ENCODE data around the gene NEURL1B.

Gene NEURL1B

DNA sequence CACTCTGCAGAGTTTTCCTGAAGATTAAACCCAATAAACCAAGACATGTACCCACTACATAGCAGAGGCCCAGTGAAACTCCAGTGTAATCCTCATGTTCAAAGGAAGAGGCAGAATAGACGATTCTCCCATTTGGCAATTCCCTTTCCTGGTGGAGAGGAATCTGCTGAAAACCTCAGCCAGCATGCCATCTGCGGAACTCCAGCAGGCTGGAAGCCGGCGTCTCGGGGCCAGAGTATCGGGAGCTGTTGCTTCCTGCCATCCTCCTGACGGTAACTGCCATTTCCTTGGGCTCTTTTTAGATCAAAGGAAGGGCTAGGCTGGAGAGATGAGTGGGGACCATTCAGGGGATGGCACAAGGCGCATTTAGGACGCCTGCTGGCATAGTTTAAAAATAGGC, 20.5 kb downstream of the NEURL1B start:
- Histone ChIP-seq H3K79me2 (no peaks in the 10 kb centered on the region), H3K9me3 (ENCODE audit: control insufficient read depth, low read length) (no peaks in the 10 kb centered on the region), H3K4me1 (peaks cover 19% of the 10 kb centered on the region), H3K27me3 (ENCODE audit: control insufficient read depth, insufficient read depth, low read length) (no peaks in the 10 kb centered on the region), H3K36me3 (ENCODE audit: control insufficient read depth, insufficient read depth, low read length) (no peaks in the 10 kb centered on the region), H2AFZ (no peak overlapping the region), H3K4me3 (ENCODE audit: low read depth, low read length) (no peak overlapping the region), H3K4me2 (ENCODE audit: low read length) (no peak overlapping the region), H3K27ac (no peak overlapping the region), H3K9ac (no peak overlapping the region)
- no peak for TF ChIP-seq CTCF (IDR thresholded peaks at IDR 0.05)

DNA sequence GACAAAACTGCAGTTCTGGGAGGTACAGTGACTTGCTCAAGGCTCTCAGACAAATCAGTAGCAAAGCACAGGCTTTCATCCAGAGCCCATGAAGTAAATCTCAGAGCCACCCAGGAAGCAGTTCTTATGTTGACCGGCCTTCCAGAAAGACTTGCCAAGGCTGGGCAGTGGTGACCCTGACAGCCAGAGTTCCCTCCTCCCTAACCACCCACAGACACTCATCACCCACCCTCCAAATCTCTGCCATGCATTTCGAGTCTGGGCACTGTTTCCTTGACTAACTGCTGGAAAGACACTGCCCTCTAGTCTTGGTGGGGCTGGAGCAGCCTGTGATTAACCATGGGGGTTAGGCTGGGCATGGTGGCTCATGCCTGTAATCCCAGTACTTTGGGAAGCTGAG, 21.5 kb downstream of the NEURL1B start:
- no peaks in the 10 kb centered on the region for H3K79me2 ChIP-seq
- no peaks in the 10 kb centered on the region for H3K9me3 ChIP-seq (ENCODE audit: control insufficient read depth, low read length)
- H3K36me3 ChIP-seq (ENCODE audit: control insufficient read depth, insufficient read depth, low read length) = no peaks in the 10 kb centered on the region
- H3K4me2 ChIP-seq (ENCODE audit: low read length) = no peak overlapping the region
- H2AFZ ChIP-seq = no peak overlapping the region
- H3K4me3 ChIP-seq (ENCODE audit: low read depth, low read length) = no peak overlapping the region
- H3K27me3 ChIP-seq (ENCODE audit: control insufficient read depth, insufficient read depth, low read length) = no peaks in the 10 kb centered on the region
- no peak for TF ChIP-seq CTCF (IDR thresholded peaks at IDR 0.05)
- no peak overlapping the region for H3K27ac ChIP-seq
- H3K4me1 ChIP-seq = peaks cover 19% of the 10 kb centered on the region
- H3K9ac ChIP-seq = no peak overlapping the region

GRCh38 chr5:172664018-172664417, 23.0 kb downstream of the NEURL1B start:
- no peak overlapping the region for H3K27ac ChIP-seq
- H3K36me3 ChIP-seq (ENCODE audit: control insufficient read depth, insufficient read depth, low read length) = no peaks in the 10 kb centered on the region
- no peaks in the 10 kb centered on the region for H3K9me3 ChIP-seq (ENCODE audit: control insufficient read depth, low read length)
- H3K4me3 ChIP-seq (ENCODE audit: low read depth, low read length) = no peak overlapping the region
- H3K4me2 ChIP-seq (ENCODE audit: low read length) = no peak overlapping the region
- H3K9ac ChIP-seq = no peak overlapping the region
- peaks cover 18% of the 10 kb centered on the region for H3K4me1 ChIP-seq
- TF ChIP-seq CTCF (IDR thresholded peaks at IDR 0.05) = no peak
- H3K27me3 ChIP-seq (ENCODE audit: control insufficient read depth, insufficient read depth, low read length) = no peaks in the 10 kb centered on the region
- H3K79me2 ChIP-seq = no peaks in the 10 kb centered on the region
- H2AFZ ChIP-seq = peak overlapping the region; percentile 60

DNA sequence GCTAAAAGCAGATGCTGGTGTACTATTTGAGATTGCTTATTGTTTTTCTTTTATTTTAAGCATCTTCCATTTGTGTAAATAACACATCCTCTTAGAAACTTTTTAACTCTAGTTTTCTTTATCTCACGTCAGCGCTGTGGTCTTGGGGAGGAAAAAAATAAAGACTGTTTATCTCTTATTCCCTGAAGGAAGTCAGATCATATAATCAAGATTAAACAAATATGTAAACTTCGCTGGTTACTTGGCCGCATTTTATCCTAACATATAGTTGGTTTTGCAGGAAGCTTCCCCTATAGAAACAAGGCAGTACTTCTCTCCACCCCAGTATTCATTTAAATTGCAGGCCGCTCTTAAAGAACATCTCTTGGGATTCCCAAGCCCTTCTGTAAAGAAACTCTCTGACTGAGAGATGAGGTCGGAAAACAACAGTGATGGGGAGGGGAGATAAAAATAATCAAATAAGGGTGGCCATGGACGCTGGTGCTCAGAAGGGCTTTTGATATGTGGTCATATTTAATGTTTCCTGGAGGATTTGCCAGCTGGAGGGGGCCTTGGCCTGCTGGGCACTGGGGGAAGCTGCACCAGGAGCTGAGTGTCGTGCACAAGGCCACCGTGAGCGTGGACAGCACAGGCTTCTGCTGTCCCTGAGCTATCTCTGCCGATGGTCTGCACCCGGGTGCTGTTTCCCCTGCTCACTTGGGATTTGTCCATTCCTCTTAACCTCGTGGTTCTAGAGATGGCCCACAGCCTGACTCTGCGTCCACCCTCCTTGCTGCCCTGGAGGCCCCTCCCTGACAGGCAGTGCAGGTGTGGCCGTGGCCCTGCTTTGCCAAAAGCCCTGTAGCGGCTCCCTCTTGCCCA, 23.8 kb downstream of the NEURL1B start:
- no peaks in the 10 kb centered on the region for H3K36me3 ChIP-seq (ENCODE audit: control insufficient read depth, insufficient read depth, low read length)
- TF ChIP-seq CTCF (IDR thresholded peaks at IDR 0.05) = no peak
- no peaks in the 10 kb centered on the region for H3K27me3 ChIP-seq (ENCODE audit: control insufficient read depth, insufficient read depth, low read length)
- H3K4me3 ChIP-seq (ENCODE audit: low read depth, low read length) = no peak overlapping the region
- H3K79me2 ChIP-seq = no peaks in the 10 kb centered on the region
- no peak overlapping the region for H3K9ac ChIP-seq
- peak overlapping the region; percentile 58 for H2AFZ ChIP-seq
- H3K4me2 ChIP-seq (ENCODE audit: low read length) = no peak overlapping the region
- no peaks in the 10 kb centered on the region for H3K9me3 ChIP-seq (ENCODE audit: control insufficient read depth, low read length)
- H3K27ac ChIP-seq = no peak overlapping the region
- peaks cover 11% of the 10 kb centered on the region for H3K4me1 ChIP-seq

DNA sequence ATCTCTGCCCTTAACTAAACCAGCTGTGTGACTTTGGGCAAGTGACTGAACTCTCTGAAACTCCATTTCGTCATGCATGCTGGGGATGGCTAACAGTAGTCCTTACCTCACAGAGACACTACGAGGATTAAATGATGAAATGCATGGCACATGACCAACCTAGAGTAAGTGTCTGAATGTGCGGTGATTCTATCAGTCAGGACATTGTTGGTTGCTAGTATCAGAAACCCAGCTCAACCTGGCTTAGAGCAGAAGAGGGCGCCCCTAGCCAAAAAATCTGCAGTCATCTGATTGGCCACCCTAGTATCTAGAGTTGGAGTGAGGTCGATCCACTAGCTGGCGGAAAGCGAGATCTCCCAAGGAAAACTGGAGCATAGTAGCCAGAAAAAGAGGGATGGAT, 25.2 kb downstream of the NEURL1B start:
- no peak for TF ChIP-seq CTCF (IDR thresholded peaks at IDR 0.05)
- Histone ChIP-seq H3K9ac (no peak overlapping the region), H3K36me3 (ENCODE audit: control insufficient read depth, insufficient read depth, low read length) (no peaks in the 10 kb centered on the region), H3K27ac (no peak overlapping the region), H3K4me1 (peaks cover 11% of the 10 kb centered on the region), H3K4me2 (ENCODE audit: low read length) (no peak overlapping the region), H3K4me3 (ENCODE audit: low read depth, low read length) (no peak overlapping the region), H3K9me3 (ENCODE audit: control insufficient read depth, low read length) (no peaks in the 10 kb centered on the region), H2AFZ (no peak overlapping the region), H3K27me3 (ENCODE audit: control insufficient read depth, insufficient read depth, low read length) (no peaks in the 10 kb centered on the region), H3K79me2 (no peaks in the 10 kb centered on the region)
